Pons (tissue), 1 donor: ENCODE results near the gene ZNF740.

Source experiments
- DNase-seq: peaks from one replicate; pipeline ENCODE4 v3.0.0-alpha.2; 2016; ENCODE audit warnings: low spot score

The ZNF740 gene

DNA sequence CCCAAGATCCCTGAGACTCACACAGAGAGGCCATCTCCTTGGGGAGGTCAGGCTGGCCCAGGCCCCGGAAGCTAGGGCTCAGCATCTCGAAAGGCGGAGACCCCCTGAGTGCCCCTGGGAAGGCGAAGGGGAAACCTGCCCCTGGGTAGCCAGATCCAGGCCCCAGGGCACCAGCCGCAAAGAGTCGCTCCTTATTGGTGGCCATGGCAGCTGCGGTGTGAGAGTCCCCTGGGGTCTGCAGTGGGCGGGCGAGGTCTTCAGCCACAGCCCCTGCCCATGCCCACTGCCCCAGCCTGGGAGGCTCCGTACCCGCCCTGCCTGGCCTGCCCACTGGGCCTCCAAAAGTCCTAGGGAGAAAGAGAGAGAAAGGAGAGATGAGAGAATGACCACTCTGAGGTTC is 46.8 kb downstream of the ZNF740 start:
- DNase-seq, result no peak

DNA sequence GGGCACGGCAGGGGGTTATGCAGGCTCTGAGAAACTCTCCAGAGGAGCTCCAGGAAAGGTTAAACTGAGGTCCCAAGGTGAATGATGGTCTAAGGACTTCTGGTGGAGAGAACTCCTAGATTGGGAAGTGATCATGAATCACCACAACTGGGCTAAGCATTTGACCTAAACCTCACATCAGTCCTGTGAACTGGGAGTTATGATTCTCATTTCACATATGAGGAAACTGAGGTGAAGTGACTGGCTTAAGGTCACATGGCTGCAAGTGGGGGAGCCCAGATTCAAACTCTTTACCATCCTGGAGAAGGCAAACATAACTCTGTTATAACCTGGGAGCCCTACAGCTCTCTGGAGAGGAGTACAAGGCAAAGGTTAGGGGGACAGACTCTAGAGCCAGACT is 47.3 kb downstream of the ZNF740 start:
- no peak for DNase-seq

DNA sequence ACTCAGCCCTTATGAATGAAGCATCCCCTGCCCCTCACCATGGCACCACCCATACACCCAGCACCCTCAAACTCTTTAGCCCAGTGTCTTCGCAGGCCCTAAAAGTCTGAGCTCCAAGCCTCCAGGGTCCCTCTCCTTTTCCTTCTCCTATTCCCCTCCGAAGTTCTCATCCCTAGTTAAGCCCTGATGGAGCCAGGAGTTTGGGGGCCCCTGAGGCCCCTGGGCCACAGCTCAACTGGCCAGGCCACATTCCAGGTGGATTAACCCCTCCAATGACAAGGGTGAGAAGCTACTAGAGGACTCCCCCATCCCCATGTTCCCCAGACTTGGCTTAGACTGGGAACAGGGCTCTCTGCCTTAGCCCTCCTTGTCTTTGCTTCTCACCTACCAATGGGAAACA is 48.9 kb downstream of the ZNF740 start:
- no peak for DNase-seq

- DNase-seq, result no peak
Observed at GRCh38 chr12:53230108-53230845, 49.8 kb downstream of the ZNF740 start.

- no peak for DNase-seq
Observed at GRCh38 chr12:53231671-53231920, 51.1 kb downstream of the ZNF740 start.

- no peak for DNase-seq
Observed at GRCh38 chr12:53231921-53232645, 51.6 kb downstream of the ZNF740 start, which contains the start of gene RARG. TSS of gene RARG (minus strand) at chr12:53232209. CDS start at chr12:53227545, 4,664 bp downstream.

GRCh38 chr12:53232646-53233461 is 52.3 kb downstream of the ZNF740 start:
- DNase-seq, result no peak

DNA sequence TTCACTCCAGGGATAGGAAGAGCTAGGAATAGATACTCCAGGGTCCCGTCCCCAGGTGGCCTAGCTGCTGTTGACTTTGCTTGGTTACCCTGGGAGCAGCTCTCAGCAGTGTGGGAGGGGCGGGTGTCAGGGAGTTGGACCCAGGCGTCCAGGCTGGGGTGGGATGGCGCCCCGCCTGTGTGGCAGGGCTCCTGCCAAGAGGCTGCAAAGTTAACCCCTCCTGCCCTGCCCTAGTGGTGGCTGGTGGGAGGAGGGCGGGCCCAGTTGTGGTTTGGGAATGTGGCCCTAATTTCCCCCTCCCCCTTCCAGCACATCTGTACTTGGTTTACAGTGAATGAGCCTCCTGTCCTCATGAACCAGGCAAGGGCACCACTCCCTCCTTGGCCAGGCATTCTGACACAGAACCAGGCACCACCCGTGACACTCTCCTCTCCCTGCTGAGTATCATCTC is 53.2 kb downstream of the ZNF740 start:
- no peak for DNase-seq

GRCh38 chr12:53234271-53234914 is 53.9 kb downstream of the ZNF740 start:
- DNase-seq, result no peak

- DNase-seq, result no peak
Observed at GRCh38 chr12:53235164-53235563, 54.6 kb downstream of the ZNF740 start.

DNA sequence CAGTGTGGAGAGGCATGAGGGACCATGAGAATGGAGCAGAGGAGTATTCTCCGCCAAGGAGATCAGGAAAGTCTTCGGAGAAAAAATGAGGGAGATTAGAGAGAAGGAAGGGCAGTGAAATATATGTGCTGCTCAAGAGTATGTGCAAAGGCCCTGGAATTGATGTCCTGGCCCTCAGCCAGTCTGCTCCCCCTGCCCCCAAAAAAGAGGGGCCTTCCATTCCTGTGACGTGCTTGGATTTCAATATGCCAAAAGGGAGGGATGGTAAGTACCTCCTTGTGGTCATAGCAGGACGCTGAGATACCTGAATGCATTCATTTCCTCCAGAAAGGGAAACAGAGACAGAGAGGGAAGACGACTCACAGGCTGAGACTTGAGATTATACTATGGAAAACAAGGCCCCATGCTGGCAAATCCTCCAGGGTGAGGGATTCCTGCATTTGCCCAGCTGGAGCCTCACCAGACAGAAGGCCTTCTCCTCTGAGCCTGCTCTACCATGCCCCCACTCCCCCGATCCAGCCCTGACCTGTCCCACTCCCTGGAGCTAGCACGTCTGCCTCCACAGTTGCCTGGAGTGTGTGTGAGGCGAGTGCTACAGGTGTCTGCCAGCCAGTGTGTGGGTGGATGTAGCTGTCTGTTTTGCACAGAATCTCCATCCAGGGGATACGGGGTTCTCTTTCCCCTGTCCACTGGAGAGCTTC is 55.4 kb downstream of the ZNF740 start:
- DNase-seq, result no peak

- no peak for DNase-seq
Observed at GRCh38 chr12:53236443-53237111, 56.1 kb downstream of the ZNF740 start.

GRCh38 chr12:53239643-53240258 is 59.2 kb downstream of the ZNF740 start:
- no peak for DNase-seq

- DNase-seq, result no peak
Observed at GRCh38 chr12:53241623-53242412, 61.3 kb downstream of the ZNF740 start.

DNA sequence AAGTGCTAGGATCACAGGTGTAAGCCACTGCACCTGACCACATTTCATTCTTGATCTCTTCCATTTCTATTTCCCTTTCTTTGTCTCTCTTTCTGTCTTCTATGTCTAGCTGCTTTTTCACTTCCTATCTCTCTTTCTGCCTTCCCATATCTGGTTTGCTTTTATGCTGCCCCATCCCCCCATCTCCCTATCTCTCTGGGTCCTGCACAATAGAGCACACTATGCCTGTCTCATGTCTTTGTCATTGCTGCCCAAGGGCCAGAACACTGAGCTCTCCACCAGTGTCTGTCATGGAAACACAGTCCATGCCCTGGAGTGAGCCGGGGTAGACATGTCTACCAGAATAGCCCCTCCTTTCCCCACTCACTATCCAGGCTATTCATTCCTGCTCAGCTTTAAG is 63.8 kb downstream of the ZNF740 start:
- no peak for DNase-seq
